Esophagus squamous epithelium (tissue), 5 donors: ENCODE results near the gene ZNF24. TPM values are rescaled to one million over a fixed set of nuclear protein-coding genes. Genes with fewer than 3 reads are reported as not detected.

Source experiments
- DNase-seq: peaks from one replicate; lab custom pipeline; 2025; lab: John Stamatoyannopoulos, UW
- H3K27ac ChIP-seq, 4 donors: fragments of 200-600 bp; sonication (generic); one replicate each; pipeline ENCODE4 v1.5.1; 2016 to 2019; ENCODE audit warnings: mild to moderate bottlenecking in 1 of 4
- H3K27me3 ChIP-seq, 4 donors: fragments of 200-600 bp; sonication (generic); 1 replicate in 3 of 4; 2 replicates in 1 of 4; pipeline versions ENCODE4 v1.5.1 to v1.6.0; 2017 to 2021; ENCODE audit warnings: antibody characterized with exemption in 1 of 4
- H3K36me3 ChIP-seq, 3 donors: fragments of 200-600 bp; sonication (generic); one replicate each; pipeline ENCODE4 v1.5.1; 2016 to 2019
- H3K4me1 ChIP-seq, 3 donors: fragments of 200-600 bp; sonication (generic); one replicate each; pipeline ENCODE4 v1.5.1; 2017 to 2019
- H3K4me3 ChIP-seq, 4 donors: fragments of 200-600 bp; sonication (generic); 1 replicate in 3 of 4; 2 replicates in 1 of 4; pipeline ENCODE4 v1.5.1; 2016 to 2019; ENCODE audit warnings: mild to moderate bottlenecking in 2 of 4, moderate library complexity in 1 of 4
- H3K9me3 ChIP-seq, 3 donors: fragments of 200-600 bp; sonication (generic); one replicate each; pipeline ENCODE4 v1.5.1; 2016 to 2019
- POLR2A ChIP-seq, 4 donors: fragments of 450-650 bp; IDR thresholded peaks; one replicate each; pipeline ENCODE4 v1.6.1; 2017; ENCODE audit warnings: antibody characterized with exemption in 4 of 4, mild to moderate bottlenecking in 4 of 4, moderate library complexity in 3 of 4
- WGBS, 2 donors: methylation state at CpG; one replicate each; pipeline ENCODE4 v1.1.5; 2018; 5-methylcytosine and 5-hydroxymethylcytosine counted together
- intact Hi-C: fragments of 100-400 bp; cut with DNase I; formaldehyde crosslinking; loops from one replicate; pipeline ENCODE4 v1.15.0; 2022
- total RNA-seq, 4 donors: library from RNA; depleted of rRNA; stranded (reverse); fragments of >200 nt; gene quantifications; one replicate each; pipeline ENCODE4 v1.1.0, GENCODE V29; 2016
- TF ChIP-seq, protein P1 (sequence below), 6 experiments: fragments of 450-650 bp in 4 of 6; fragments of 200-600 bp in 2 of 6; sonication (generic) in 2 of 6; IDR thresholded peaks; one replicate each; pipeline ENCODE4 v1.5.1; 2016 to 2019; ENCODE audit warnings: antibody characterized with exemption in 6 of 6, mild to moderate bottlenecking in 4 of 6, moderate library complexity in 4 of 6
- donor health status: DM: yes; HTN: yes; CAD: no.

Gene ZNF24
- total RNA-seq, result 10 to 100 TPM; 20.8 to 30.3 (median 23.4) TPM

GRCh38 chr18:35343936-35344735, at the start of gene ZNF24:
TSS of gene ZNF24 (minus strand) at chr18:35344420. CDS start at chr18:35340650, 3,770 bp downstream.
- Histone ChIP-seq H3K36me3 (peaks cover 0 to 17% (median 4%) of the 10 kb centered on the region in 3 donors), H3K4me3 (peak within 1 kb of the TSS; percentile 88 to 98 (median 96)), H3K9me3 (no peaks in the 10 kb centered on the region), H3K4me1 (peaks cover 5 to 55% (median 12%) of the 10 kb centered on the region in 3 donors), H3K27ac (peak within 1 kb of the TSS; percentile 99 to 100 (median 99)), H3K27me3 (no peaks in the 10 kb centered on the region)
- WGBS, 2 donors, result 0% methylated on average over 10 to 12 of the region's 64 CpGs
- peak in 2 of 4 donors; percentile 64 to 76 for TF ChIP-seq POLR2A (IDR thresholded peaks at IDR 0.05)
- TF ChIP-seq, protein P1, sequence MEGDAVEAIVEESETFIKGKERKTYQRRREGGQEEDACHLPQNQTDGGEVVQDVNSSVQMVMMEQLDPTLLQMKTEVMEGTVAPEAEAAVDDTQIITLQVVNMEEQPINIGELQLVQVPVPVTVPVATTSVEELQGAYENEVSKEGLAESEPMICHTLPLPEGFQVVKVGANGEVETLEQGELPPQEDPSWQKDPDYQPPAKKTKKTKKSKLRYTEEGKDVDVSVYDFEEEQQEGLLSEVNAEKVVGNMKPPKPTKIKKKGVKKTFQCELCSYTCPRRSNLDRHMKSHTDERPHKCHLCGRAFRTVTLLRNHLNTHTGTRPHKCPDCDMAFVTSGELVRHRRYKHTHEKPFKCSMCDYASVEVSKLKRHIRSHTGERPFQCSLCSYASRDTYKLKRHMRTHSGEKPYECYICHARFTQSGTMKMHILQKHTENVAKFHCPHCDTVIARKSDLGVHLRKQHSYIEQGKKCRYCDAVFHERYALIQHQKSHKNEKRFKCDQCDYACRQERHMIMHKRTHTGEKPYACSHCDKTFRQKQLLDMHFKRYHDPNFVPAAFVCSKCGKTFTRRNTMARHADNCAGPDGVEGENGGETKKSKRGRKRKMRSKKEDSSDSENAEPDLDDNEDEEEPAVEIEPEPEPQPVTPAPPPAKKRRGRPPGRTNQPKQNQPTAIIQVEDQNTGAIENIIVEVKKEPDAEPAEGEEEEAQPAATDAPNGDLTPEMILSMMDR (IDR thresholded peaks at IDR 0.05), result no peak
- peak; percentile 77 for DNase-seq
- intact Hi-C loops, result no loop called here

GRCh38 chr18:35393716-35394115, 49.5 kb upstream of the ZNF24 start:
- H3K4me3 ChIP-seq, result no peak overlapping the region
- no peaks in the 10 kb centered on the region for H3K36me3 ChIP-seq
- DNase-seq, result no peak
- no peak for TF ChIP-seq POLR2A (IDR thresholded peaks at IDR 0.05)
- TF ChIP-seq, protein P1 (IDR thresholded peaks at IDR 0.05), result no peak
- no peaks in the 10 kb centered on the region for H3K4me1 ChIP-seq
- H3K9me3 ChIP-seq, result no peaks in the 10 kb centered on the region
- intact Hi-C loops, result loop anchor here (10.0 kb wide), 1 partner anchor 211 kb away; no protein-coding TSS in a partner anchor
- H3K27me3 ChIP-seq, result no peaks in the 10 kb centered on the region
- no peak overlapping the region for H3K27ac ChIP-seq

GRCh38 chr18:35392375-35392774, 48.2 kb upstream of the ZNF24 start:
- Histone ChIP-seq H3K4me3 (no peak overlapping the region), H3K4me1 (no peaks in the 10 kb centered on the region), H3K9me3 (no peaks in the 10 kb centered on the region), H3K27me3 (no peaks in the 10 kb centered on the region), H3K27ac (no peak overlapping the region), H3K36me3 (no peaks in the 10 kb centered on the region)
- TF ChIP-seq, protein P1 (IDR thresholded peaks at IDR 0.05), result no peak
- TF ChIP-seq POLR2A (IDR thresholded peaks at IDR 0.05), result no peak
- DNase-seq, result no peak
- intact Hi-C loops, result loop anchor here (10.0 kb wide), 1 partner anchor 212 kb away; no protein-coding TSS in a partner anchor

DNA sequence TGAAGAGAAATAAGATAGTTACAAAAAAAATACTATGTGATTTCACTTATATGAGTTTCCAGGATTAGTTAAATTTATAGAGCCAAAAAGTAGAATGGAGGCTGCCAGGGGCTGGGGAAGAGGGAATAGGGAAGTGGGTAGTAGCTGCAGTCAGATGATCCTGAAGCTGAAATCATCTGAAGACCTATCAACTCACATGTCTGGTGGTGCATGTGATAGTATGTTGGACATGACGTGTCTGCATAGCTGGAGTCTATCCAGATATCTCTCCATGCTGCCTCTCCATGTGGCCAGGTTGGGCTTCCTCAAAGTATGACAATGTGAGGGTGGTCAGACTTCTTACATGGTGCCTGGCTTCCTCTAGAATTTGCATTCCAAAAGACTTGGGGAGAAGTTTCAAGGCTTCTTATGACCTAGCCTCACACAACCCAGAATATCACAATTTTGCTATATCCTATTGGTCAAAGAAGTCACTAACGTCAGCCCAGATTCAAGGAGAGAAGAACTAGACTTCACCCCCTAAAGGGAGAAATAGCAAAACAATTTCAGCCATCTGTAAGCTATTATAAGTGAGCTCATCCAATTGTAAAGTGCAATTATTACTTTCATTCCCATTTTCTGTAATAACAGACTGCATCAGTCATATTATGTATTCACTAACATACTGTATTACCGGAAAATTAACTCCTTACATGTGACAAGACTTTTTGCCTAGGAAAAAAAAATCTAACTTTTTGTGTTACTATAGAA, 46.9 kb upstream of the ZNF24 start:
- TF ChIP-seq POLR2A (IDR thresholded peaks at IDR 0.05), result no peak
- TF ChIP-seq, protein P1 (IDR thresholded peaks at IDR 0.05), result no peak
- 25 to 49% methylated on average over 3 of the region's 3 CpGs for WGBS, 2 donors
- Histone ChIP-seq H3K27ac (no peak overlapping the region), H3K4me3 (no peak overlapping the region), H3K27me3 (no peaks in the 10 kb centered on the region), H3K36me3 (no peaks in the 10 kb centered on the region), H3K4me1 (no peaks in the 10 kb centered on the region), H3K9me3 (no peaks in the 10 kb centered on the region)
- intact Hi-C loops, result loop anchor here (10.0 kb wide), 1 partner anchor 214 kb away; no protein-coding TSS in a partner anchor
- no peak for DNase-seq
